Measurements from ENCODE around the gene SMG6.

The SMG6 gene

DNA sequence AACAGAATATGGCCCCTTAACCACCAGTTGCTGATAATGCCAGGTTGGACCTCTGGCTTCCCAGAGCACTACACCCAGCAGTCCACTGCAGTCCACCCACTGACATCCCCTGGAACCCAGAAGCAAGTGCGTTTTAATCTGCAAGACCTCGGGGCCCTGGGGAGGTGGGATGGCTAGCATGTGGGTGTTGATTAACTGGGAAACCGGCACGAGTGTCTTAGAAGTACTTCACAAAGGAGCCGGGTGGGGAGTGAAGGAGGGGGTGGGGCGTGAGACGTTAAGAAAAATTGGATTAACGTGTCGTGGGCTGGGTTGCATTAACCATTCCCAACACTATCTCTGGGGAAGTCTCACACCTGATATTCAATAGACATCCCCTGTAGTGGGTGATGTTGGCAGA is 254.8 kb downstream of the SMG6 start:
- no peak for DNase-seq (ENCODE audit: low read depth)

DNA sequence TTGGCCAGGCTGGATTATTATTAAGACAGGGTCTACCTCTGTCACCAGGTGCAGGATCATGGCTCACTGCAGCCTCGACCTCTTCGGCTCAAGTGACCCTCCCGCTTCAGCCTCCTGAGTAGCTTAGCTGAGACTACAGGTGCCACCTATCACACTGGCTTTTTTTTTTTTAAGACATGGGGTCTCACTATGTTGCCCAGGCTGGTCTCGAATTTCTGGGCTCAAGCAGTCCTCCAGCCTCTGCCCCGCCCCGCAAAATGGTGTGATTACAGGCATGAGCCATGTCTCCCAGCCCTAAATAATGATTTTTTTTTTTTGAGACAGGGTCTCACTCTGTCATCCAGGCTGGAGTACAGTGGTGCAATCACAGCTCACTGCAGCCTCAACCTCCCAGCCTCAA is 256.0 kb downstream of the SMG6 start:
- no peak for DNase-seq (ENCODE audit: low read depth)

DNA sequence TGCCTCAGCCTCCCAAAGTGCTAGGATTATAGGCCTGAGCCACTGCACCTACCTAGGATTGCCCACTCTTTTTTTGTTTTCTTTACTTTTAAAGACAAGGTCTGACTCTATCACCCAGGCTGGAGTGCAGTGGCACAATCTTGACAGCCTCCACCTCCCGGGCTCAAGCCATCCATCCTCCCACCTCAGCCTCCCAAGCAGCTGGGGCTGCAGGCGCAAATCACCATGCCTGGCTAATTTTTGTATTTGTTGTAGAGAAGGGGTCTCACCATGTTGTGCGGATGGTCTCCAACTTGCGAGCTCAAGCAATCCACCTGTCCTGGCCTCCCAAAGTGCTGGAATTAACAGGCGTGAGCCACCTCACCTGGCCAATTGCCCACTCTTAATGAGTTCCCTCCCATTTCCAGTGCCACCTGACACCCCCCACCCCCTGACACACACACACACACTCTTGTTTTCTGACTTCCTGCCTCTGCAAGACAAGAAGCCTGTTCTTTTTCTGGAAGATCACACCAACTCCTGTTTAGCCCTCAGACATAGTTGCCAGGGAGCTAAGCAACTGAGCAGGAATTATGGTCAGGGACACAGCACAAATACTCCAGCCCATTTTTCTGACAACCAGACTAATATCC is 259.2 kb downstream of the SMG6 start:
- DNase-seq (ENCODE audit: low read depth): no peak

DNA sequence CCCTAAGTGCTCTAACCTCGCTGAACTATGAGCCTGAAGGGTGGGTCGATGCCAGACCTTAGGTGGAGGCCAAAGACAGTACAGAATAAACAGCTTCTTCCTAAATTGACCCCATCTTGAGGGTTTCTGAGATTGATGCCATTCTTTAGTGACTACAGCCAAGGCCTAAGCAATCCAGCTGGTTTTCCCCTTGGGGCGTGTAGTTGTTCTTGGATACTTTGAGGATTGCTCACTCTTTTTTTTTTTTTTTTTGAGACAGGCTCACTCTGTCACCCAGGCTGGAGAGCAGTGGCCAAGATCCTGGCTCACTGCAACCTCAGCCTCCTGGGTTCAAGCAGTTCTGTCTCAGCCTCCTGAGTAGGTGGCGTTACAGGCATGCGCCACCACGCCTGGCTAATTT is 259.8 kb downstream of the SMG6 start:
- no peak for DNase-seq (ENCODE audit: low read depth)

DNA sequence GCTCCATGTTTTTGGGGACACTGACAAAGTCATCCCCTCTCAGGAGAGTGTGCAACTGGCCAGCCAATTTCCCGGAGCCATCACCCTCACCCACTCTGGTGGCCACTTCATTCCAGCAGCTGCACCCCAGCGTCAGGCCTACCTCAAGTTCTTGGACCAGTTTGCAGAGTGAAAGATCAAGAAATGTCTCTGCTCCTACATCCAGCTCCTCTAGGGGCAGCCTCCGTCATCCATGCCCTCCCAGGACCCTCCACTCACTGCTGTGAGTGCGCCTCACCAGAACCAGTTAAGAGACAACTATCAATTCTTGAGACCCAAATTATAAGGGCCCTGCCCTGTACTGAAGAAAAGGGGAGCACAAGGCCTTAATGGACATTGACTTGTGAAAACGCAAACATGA is 260.7 kb downstream of the SMG6 start:
- no peak for DNase-seq (ENCODE audit: low read depth)

DNA sequence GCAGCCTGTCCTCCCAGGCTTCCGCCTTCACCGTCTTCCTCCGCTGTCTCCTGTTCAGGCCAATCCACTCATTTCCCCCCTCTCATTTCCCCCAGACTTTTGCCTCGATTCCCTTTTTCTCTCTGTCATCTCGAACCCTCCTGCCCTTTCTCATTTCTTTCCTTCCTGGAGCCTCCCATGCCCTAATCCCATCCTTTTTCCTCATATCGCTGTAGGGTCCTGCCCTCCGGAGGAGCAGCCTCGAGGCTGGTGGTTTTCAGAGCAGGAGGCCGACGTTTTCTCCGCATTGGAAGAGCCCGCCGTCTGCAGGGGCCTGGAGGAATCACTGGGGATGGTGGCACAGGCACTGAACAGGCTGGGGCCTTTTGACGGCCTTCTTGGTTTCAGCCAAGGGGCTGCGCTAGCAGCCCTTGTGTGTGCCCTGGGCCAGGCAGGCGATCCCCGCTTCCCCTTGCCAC is 261.2 kb downstream of the SMG6 start:
- no peak for DNase-seq (ENCODE audit: low read depth)

DNA sequence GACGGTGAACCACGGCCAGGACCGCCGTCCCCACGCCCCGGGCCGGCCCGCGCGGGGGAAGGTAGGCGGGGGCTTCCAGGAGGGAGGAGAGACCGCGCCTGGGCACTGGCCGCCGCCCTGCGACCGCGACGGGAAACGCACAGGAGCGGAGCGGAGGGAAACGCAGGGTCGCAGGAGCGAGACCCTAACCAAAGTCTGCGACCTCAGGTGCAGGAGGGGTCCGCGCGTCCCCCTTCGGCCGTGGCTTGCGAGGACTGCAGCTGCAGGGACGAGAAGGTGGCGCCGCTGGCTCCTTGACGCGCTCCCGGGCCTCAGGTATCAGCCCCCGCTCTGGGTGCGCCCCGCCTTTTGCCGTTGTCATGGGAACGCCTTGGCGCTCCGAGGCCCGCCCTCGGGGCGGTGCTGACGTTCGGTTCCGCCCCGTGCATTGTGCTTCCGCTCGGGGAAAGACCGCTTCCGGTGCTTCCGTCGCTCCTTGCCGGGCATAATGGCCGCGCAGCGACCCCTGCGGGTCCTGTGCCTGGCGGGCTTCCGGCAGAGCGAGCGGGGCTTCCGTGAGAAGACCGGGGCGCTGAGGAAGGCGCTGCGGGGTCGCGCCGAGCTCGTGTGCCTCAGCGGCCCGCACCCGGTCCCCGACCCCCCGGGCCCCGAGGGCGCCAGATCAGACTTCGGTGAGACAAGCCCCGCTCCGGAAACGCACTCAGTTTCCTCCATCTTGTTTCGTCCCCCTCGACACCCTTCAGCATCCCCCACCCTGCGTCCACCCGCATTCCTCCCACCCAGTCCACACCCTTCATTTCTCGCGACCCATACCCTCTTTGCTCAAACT is 261.8 kb downstream of the SMG6 start, which contains the start of gene OVCA2:
OVCA2 (plus strand) TSS at position 462 of the 829 bp plus-strand sequence; CDS start at position 488, 26 bp downstream.
- DNase-seq (ENCODE audit: low read depth): peak; percentile 93

DNA sequence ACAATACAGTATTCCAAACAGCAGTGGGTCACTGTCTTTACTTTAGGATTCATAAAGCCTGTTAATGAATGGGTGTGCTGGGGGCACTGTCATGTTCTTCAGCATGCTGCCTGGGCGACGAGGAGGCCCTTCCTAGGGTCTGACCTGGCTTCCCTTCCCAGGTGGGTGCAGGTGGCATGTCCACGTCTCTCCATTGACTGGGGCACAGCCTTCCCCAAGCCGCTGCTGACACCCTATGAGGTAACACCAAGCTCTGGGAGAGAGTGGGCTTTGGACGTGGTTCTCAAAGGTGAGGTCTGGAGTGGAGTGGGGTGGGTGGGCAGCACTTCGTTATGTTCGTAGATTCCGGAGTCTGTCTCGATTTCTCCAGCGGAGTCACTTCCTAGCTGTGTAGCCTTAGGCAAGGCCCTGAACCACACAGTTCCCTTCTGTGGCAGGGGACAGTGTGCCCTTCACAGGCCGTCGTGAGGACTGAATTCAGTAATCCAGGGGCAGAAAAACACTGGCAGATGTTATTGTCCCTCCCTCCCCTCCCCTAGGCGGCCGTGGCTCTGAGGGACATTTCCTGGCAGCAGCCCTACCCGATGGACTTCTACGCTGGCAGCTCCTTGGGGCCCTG is 262.5 kb downstream of the SMG6 start:
- no peak for DNase-seq (ENCODE audit: low read depth)

DNA sequence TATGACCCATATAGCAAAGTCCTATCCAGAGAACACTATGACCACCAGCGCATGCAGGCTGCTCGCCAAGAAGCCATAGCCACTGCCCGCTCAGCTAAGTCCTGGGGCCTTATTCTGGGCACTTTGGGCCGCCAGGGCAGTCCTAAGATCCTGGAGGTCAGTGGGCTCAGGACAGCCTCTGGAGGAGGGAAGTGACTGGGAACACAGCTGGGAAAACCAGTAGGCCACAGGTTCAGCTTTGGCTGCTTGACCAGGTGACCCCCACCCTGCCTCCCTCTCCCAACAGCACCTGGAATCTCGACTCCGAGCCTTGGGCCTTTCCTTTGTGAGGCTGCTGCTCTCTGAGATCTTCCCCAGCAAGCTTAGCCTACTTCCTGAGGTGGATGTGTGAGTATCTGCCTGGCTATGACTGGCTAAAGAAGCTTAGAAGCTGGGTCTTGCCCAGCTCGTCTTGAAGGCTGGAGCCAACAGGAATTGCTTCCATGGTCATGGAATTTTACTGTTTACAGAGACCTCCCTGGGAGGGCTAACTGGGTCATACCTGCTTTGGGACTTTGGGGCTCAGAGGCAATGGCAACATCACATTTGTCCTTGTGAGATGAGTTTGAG is 263.3 kb downstream of the SMG6 start:
- no peak for DNase-seq (ENCODE audit: low read depth)

DNA sequence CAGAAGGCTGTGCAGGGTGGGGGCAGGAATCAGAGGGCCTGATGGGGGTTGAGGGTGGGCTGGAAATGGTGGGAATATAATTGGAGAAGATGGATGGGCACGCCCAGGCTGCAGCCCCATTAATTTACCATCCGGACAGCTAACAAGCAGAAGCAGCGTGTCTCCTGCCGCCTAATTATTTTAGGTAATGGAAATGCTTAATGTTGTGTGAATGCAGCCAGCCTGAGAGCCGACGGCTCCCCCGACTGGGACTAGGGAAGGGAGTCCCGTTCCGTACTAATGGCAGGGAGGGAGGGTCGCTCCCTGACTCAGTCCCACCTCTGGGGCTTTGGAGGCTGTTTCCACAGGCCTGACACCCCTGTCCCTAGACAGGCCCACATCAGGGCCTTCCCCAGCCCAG is 266.4 kb downstream of the SMG6 start:
- DNase-seq (ENCODE audit: low read depth): no peak

DNA sequence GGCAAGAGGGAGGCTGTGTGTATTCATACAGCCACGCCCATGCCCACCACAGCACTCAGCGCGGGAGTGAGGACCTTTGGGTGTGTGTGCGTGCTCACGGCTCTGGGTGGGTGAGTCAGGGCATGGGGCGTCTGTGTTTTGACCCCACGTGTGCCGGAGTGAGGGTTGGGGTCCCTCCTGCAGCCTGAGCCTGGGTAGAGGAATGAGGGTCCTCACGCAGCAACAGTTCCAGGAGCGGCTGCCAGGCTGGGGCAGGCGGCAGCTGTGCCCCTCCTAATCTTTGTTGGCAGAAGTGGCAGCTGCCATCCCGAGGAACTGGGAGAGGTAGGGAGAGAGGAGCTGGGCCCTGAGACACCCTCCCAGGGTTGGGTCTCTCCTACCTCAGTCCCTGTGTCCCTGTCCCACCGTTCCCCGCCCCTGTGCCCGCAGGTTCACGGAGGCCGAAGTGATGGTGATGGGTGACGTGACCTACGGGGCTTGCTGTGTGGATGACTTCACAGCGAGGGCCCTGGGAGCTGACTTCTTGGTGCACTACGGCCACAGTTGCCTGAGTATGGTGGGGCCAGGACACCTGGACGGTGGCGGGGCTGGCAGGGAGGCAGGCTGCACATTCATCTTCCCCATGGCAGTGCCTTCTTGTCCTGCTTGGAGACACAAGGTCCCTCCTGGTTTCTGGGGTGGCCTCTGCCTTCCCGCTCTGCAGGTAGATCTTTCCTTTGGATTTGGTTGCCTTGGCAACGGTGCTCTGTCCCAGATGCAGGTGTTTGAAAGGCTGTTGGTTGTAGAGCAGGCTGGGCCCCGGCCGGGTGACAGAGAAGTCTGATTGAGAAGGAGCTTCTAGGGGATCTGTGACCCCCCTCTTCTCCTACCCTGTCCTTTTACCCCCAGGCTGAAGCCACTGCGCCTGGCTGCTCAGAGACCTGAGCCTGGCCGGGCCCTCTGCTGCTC is 267.8 kb downstream of the SMG6 start:
- DNase-seq (ENCODE audit: low read depth): no peak

DNA sequence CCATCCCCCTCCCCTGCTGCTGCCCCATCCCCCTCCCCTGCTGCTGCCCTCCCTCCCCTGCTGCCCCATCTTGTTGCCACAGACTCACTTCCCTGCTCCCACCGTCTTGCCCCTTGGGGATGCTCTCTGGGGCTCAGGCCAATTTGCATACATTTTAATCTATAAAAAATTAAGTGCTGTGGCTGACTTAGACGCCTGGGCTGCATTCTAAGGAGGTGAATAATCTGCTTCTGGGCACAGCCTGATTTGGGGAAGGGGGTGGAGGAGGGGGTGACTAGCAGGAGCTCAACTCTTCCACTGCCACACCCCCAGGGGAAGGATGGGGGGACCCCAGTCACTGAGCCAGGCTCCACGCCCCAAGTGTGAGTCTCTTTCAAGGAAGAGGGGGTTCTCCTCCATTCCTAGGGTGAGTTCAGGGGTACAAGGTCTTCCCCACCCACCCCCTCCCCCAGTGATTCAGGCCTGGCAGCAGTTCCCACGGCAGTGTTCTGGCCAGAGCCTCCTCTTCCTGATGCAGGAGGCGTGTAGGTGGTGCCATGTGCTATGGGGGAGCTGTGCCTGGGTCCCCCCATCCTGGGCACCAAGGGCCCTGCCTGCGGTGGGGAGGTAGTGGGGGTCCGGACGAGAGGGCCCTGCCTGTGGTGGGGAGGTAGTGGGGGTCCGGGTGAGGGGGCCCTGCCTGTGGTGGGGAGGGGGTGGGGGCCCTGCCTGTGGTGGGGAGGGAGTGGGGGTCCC is 268.6 kb downstream of the SMG6 start:
- no peak for DNase-seq (ENCODE audit: low read depth)

DNA sequence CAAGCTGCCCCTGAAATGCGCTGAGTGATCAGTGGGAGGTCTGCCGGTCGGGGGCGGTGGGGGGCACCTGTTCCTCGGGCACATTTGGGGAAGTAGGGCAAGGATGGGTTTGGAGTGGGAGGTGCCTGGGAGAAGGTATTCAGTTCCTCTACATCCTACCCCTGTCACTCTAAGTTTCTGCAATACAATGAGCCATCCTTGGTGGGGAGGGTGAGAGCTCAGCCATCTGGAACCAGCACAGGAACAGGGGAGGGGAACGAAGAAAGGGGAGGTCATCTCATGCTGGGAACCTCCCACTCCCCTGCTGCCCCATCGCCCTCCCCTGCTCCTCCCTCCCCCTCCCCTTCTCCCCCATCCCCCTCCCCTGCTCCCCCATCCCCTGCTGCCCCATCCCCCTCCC is 269.4 kb downstream of the SMG6 start:
- DNase-seq (ENCODE audit: low read depth): no peak

DNA sequence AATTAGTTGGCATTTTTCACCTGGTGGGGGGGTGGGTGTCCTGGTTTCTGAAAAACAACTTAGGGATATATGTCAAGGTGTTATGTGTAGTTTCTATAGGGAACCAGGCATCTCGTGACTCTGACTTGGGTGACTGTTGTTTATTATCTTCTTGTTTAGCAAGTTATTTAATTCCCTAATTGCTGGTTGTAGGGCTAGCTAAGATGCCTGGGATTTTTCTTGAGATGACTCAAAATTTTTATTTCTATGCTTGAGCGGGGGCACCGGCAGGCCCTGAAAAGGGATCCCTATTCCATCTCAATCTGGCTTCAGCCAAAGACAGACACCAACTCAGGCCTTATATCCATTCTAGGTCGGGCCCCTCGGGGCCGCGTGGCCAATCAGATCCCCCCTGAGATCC is 270.4 kb downstream of the SMG6 start:
- no peak for DNase-seq (ENCODE audit: low read depth)

DNA sequence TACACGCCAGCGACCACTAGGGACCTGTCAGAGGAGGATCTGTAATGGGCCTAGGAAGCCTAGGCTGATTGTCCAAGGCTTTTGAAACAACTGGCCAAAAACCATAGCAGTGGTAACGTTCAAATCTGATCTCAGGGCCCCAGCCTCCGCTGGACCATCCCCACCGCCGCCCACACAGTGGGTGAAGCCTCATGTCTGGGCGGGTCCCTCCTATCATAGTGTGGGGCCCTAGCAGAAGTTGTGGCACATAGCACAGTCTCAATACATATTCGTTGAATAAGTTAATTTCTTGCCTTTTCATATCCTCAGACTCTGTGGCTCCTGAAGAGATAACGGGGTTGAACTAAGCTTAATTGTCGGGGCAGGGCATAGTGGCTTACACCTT is 272.8 kb downstream of the SMG6 start:
- DNase-seq (ENCODE audit: low read depth): no peak

DNA sequence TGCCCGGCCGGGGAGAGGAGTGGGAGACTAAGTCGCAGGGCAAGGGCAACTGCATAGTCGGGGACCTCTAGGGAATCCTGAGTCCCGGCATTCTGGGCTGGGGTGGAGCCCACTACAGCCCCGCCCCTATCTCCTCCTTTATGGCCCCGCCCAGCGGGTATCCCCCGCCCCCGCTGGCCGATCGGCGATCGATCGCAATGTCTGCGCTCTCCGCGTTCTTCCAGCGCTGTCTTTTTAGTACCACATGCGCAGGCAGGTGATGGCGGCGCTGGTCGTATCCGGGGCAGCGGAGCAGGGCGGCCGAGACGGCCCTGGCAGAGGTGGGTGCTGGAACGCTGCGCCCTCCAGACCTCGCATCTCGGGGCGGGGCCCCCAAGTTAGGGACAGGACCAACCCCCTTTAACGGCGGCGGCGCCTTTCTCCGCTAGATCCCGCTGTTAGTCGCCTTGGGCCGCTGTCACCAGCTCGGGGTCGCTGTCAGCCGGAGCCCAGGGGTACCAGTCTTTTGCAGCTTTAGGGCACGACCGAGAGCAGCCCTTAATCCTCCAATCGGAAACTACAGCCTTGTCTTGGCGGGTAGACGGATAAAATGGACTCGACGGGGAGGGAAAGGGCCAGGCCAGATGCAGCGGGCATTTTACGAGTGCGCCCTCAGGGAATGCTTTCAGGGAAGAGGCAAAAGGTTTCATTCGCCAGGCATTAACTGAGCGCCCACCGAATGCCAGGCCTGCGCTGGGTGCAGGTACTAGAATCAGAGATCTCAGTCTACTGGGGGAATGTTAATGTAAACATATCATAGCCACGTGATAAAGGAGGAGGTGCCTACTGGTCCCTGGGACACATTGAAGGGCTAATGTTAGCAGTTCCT is 273.4 kb downstream of the SMG6 start, which contains the start of gene DPH1:
DPH1 (plus strand) TSS at position 243 of the 868 bp plus-strand sequence; CDS start at position 260, 17 bp downstream.
- peak; percentile 71 for DNase-seq (ENCODE audit: low read depth)

DNA sequence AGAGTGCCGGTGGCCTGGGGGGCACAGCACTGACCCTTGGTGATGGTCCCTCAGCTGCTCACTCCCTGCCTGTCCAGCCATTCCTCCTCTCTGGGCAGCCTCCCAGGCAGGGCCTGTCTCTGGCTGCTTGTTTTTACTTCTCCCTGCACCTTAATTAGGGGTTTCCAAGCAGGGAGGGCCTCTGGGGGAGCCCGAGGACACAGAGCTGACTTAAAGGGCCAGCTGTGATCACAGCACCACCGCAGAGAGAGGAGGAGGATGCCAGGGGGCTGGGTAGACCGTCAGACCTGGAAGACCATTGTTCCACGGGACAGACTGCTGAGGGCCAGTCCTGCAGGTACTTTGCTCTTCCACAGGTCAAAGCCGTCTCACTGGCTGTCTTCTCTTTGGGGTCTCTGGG is 274.8 kb downstream of the SMG6 start:
- DNase-seq (ENCODE audit: low read depth): no peak

DNA sequence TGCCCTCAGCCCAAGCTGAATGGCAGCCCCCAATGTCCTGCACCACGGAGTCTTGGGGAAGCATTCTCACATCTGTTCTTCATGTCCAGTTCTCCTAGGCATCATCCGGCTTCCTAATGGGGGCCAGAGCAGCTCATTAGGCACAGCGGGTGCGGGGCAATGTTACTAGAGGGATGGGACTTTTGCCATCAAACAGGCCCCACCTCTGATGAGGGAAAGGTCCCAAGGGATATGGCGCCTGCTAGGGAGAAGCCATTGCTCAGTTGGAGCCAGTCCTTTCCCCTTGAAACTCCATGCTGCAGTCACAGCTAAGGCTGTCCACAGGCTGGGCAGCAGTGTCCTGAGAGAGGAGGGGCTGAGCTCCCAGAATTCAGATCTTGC is 275.4 kb downstream of the SMG6 start:
- DNase-seq (ENCODE audit: low read depth): no peak

DNA sequence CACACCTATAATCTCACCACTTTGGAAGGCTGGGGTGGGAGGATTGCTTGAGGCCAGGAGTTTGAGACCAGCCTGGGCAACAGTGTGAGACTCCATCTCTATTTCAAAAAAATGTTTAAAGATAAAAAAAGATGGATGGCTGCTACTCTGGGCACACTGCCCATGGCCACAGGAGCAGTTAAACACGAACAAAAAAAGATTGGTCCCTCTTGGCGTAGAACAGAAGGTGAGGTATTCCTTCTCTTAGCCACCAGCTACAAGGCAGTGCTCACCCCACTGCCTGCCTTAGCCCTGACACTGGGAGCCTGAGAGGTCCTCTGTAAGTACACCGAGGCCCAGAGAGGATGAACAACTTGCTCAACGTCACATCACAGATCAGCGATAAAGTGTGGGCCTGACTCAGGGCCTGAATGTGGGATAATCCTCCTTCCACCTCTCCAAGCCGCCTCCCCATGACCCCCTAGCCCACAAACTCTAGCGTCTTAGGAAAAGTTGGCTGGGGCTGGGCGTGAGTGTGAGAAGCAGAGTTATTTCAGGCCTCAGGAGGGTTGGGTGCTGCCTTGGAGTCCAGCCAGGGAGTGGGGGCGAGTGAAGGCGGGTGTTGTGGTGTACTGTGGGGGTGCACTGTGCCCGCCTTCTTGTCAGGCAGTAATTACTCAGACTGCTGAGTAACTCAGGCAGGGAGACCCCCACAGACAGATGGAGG is 275.9 kb downstream of the SMG6 start:
- no peak for DNase-seq (ENCODE audit: low read depth)

Data from T-helper 22 cell (primary cell).